PC-9 (cell line): Measurements from ENCODE around the gene SLC1A7. TPM values are rescaled to one million over a fixed set of nuclear protein-coding genes. Genes with fewer than 3 reads are reported as not detected.

ENCODE experiments used
- BruUV-seq: library from RNA; stranded (reverse); fragments of 400-500 nt; replicated peaks from 2 replicates; lab custom pipeline; 2021; lab: Mats Ljungman, UMichigan
- CTCF ChIA-PET: fragments of 300-600 bp; sonication (Branson Sonifier 250); formaldehyde crosslinking; loops from one replicate; lab custom pipeline; 2022; ENCODE audit warnings: antibody characterized with exemption; lab: Charles Lee
- POLR2A ChIA-PET: fragments of 300-600 bp; sonication (Branson Sonifier 250); formaldehyde crosslinking; loops from one replicate; lab custom pipeline; 2022; ENCODE audit warnings: antibody characterized with exemption; ENCODE audit not compliant: unreplicated experiment; lab: Charles Lee
- DNase-seq, 2 experiments: peaks; one replicate each; pipeline versions ENCODE4 v3.0.0 to v3.0.0-alpha.2; 2015 to 2022; ENCODE audit warnings: mixed read lengths in 1 of 2
- H2AFZ ChIP-seq: fragments of 200-600 bp; sonication (generic); 2 replicates; pipeline ENCODE4 v1.8.1; 2017; ENCODE audit warnings: antibody characterized with exemption
- H3F3A ChIP-seq: fragments of 200-600 bp; sonication (generic); 2 replicates; pipeline ENCODE4 v1.8.1; 2017; ENCODE audit warnings: antibody characterized with exemption, mild to moderate bottlenecking, low read depth; ENCODE audit not compliant: insufficient read depth
- H3K27ac ChIP-seq: fragments of 200-600 bp; sonication (generic); 2 replicates; pipeline ENCODE4 v1.6.1; 2016; ENCODE audit warnings: mixed run types
- H3K27me3 ChIP-seq: fragments of 200-600 bp; sonication (generic); 2 replicates; pipeline ENCODE4 v1.6.1; 2016; ENCODE audit warnings: low read depth, mixed run types; ENCODE audit not compliant: insufficient read depth
- H3K36me3 ChIP-seq: fragments of 200-600 bp; sonication (generic); 2 replicates; pipeline ENCODE4 v1.6.1; 2016; ENCODE audit warnings: low read depth, mixed run types
- H3K4me1 ChIP-seq: fragments of 200-600 bp; sonication (generic); replicated peaks from 2 replicates; pipeline ENCODE4 v1.6.1; 2016; ENCODE audit warnings: mixed run types; ENCODE audit not compliant: insufficient read depth
- H3K4me2 ChIP-seq: fragments of 200-600 bp; sonication (generic); 2 replicates; pipeline ENCODE4 v1.6.1; 2017; ENCODE audit warnings: mixed run types
- H3K4me3 ChIP-seq: fragments of 200-600 bp; sonication (generic); 2 replicates; pipeline ENCODE4 v1.6.1; 2016; ENCODE audit warnings: mixed run types
- H3K79me2 ChIP-seq: fragments of 200-600 bp; sonication (generic); 2 replicates; pipeline ENCODE4 v1.6.1; 2017; ENCODE audit warnings: low read depth, mixed run types
- H3K9me2 ChIP-seq: fragments of 200-600 bp; sonication (generic); 2 replicates; pipeline ENCODE4 v1.8.1; 2017; ENCODE audit warnings: mild to moderate bottlenecking; ENCODE audit not compliant: insufficient read depth
- H3K9me3 ChIP-seq: fragments of 200-600 bp; sonication (generic); 2 replicates; pipeline ENCODE4 v1.8.1; 2016; ENCODE audit warnings: low read depth; ENCODE audit not compliant: insufficient read depth
- H4K20me1 ChIP-seq: fragments of 200-600 bp; sonication (generic); 2 replicates; pipeline ENCODE4 v1.8.1; 2017; ENCODE audit not compliant: insufficient read depth
- EZH2 ChIP-seq: fragments of 200-600 bp; sonication (generic); IDR thresholded peaks from 2 replicates; pipeline ENCODE4 v1.8.0; 2017; ENCODE audit warnings: antibody characterized with exemption, low read depth
- intact Hi-C: fragments of 100-400 bp; cut with micrococcal nuclease; formaldehyde crosslinking; loops from one replicate; pipeline ENCODE4 v1.10.0; 2022; ENCODE audit not compliant: unreplicated experiment
- total RNA-seq: library from RNA; stranded (reverse); gene quantifications from 2 replicates; pipeline ENCODE4 v1.2.3, GENCODE V29; 2021
- TF ChIP-seq, protein P1 (sequence below): fragments of 200-600 bp; sonication (generic); conservative IDR thresholded peaks from 2 replicates; pipeline ENCODE4 v1.6.1; 2017; ENCODE audit warnings: mixed run types, antibody characterized with exemption, mild to moderate bottlenecking, moderate library complexity

The SLC1A7 gene
- total RNA-seq, 1 experiment from 2014 or later, result not detected

DNA sequence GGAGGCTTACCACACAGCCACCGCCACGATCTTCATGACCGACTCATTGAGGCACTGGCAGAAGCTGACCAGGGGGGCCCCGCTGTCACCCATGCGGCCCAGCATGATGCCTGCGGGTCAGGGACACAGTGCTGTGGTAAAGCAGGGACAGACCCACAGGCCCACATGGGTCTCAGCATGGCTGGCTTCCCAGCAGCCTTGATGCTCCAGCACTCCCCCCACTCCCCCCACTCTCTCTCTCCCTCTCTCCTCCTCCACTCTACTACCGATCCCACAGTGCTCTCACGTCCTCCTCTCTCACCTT, 49.0 kb downstream of the SLC1A7 start:
- intact Hi-C loops, result no loop called here
- ChIA-PET POLR2A (interaction anchor here (0.6 kb wide), 1 partner anchor 18 kb away, joined by 6 read pairs; no protein-coding TSS in a partner anchor), CTCF (no interaction called here)

DNA sequence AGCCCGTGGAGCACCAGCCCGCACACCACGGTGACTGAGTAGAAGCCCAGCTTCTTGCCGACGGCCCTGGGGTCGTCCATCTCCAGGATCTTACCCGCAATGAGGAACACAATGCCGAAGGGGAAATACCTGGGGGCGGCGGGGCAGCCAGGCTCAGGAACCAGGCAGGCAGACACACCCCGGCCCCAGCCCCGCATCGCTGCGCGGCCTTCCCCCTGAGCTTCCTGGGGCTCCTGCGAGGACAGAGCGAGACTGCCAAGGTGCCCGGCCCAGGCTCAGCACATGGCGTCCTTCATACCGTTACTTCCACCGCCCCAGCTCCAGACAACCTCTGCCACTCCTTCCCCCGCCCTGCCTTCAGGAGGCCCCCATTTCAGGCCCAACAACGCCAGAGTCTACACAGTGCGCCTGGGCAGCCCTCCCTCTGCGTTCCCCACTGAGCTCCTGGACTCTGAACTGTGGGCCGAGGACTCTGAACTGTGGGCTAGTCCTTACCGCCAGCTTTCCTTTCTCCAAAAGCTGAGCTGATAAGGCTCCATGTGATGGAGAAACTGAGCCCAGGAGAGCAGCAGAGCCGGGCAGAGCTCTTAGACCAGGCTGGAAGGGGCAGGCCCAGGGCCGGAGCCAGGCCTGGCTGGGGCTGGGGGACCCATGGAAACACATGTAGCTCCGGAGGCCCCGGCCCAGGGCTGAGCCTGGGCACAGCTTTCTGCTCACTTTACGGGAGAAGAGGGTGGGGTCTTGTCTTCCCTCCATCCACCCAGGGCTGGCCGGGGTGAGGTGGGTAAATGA, 49.6 kb downstream of the SLC1A7 start:
- Histone ChIP-seq H3K4me3 (no peak overlapping the region), H3K27ac (no peak overlapping the region), H3K9me2 (no peaks in the 10 kb centered on the region), H3K4me1 (peaks cover 9% of the 10 kb centered on the region; the same call in 1 of the 2 replicates), H3K4me2 (no peak overlapping the region), H3K79me2 (no peaks in the 10 kb centered on the region), H3K27me3 (no peaks in the 10 kb centered on the region), H4K20me1 (no peaks in the 10 kb centered on the region), H3K36me3 (no peaks in the 10 kb centered on the region), H2AFZ (no peak overlapping the region), H3F3A (peaks cover 17% of the 10 kb centered on the region; the same call in 1 of the 2 replicates), H3K9me3 (no peaks in the 10 kb centered on the region; the same call in 1 of the 2 replicates)
- TF ChIP-seq, protein P1, sequence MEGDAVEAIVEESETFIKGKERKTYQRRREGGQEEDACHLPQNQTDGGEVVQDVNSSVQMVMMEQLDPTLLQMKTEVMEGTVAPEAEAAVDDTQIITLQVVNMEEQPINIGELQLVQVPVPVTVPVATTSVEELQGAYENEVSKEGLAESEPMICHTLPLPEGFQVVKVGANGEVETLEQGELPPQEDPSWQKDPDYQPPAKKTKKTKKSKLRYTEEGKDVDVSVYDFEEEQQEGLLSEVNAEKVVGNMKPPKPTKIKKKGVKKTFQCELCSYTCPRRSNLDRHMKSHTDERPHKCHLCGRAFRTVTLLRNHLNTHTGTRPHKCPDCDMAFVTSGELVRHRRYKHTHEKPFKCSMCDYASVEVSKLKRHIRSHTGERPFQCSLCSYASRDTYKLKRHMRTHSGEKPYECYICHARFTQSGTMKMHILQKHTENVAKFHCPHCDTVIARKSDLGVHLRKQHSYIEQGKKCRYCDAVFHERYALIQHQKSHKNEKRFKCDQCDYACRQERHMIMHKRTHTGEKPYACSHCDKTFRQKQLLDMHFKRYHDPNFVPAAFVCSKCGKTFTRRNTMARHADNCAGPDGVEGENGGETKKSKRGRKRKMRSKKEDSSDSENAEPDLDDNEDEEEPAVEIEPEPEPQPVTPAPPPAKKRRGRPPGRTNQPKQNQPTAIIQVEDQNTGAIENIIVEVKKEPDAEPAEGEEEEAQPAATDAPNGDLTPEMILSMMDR, result no peak
- no peak for TF ChIP-seq EZH2
- ChIA-PET CTCF (no interaction called here), POLR2A (interaction anchor here (0.6 kb wide), 1 partner anchor 18 kb away, joined by 6 read pairs; no protein-coding TSS in a partner anchor)
- no peak for DNase-seq
- intact Hi-C loops, result no loop called here
- BruUV-seq, result no TSS peak

More for the DNA sequence above, 49.0 kb downstream of the SLC1A7 start:
- no peak overlapping the region for H3K4me3 ChIP-seq
- peaks cover 17% of the 10 kb centered on the region; the same call in 1 of the 2 replicates for H3F3A ChIP-seq
- no peak overlapping the region for H2AFZ ChIP-seq
- no peak overlapping the region for H3K4me2 ChIP-seq
- BruUV-seq, result no TSS peak
- H3K27me3 ChIP-seq, result no peaks in the 10 kb centered on the region
- DNase-seq, result no peak
- H3K36me3 ChIP-seq, result no peaks in the 10 kb centered on the region
- TF ChIP-seq EZH2, result no peak
- TF ChIP-seq, protein P1, result no peak
- no peaks in the 10 kb centered on the region for H3K79me2 ChIP-seq
- H3K27ac ChIP-seq, result no peak overlapping the region
- no peaks in the 10 kb centered on the region for H4K20me1 ChIP-seq
- peaks cover 9% of the 10 kb centered on the region; the same call in 1 of the 2 replicates for H3K4me1 ChIP-seq
- H3K9me3 ChIP-seq, result no peaks in the 10 kb centered on the region; the same call in none of the 2 replicates
- no peaks in the 10 kb centered on the region for H3K9me2 ChIP-seq

DNA sequence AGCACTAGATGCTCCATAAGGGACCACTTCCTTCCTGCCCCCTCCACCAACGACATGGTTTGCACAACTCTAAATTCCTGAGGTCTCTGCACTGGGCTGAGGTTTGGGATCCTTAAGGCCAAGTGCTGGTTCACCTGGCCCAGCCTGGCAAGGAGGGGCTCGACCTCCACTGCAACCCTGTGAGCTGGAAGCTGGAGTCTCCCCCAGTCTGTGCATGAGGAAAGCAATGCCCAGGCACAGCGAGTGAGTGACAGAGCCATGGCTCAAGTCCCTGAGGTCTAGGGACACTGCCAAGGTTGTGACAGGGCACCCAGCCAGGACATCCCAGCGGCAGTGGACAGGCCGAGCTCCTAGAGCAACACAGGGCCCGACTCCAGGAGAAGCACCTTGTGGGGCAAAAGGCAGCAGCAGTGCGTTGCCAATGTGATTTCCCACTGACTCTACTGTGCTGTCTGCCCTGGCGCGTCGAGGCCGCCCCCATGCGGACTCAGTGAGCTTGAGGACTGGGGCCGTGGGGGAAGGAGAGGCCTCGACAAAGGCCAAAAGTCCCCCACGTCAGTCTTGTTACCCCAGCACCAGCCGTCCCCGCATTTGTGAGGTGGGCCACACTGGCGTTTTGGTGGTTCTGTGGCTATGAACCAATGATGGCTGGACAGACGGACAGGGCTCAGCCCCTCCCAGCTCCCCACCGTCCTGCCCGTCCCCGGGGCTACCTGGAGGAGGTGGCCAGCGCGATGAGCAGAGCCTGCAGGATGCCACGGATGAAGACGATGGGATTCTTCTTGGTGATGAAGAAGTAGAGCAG, 50.4 kb downstream of the SLC1A7 start:
- no TSS peak for BruUV-seq
- intact Hi-C loops, result no loop called here
- Histone ChIP-seq H2AFZ (no peak overlapping the region), H3K36me3 (no peaks in the 10 kb centered on the region), H3K27ac (no peak overlapping the region), H3K4me3 (no peak overlapping the region), H3F3A (peaks cover 17% of the 10 kb centered on the region; the same call in 1 of the 2 replicates), H3K4me2 (no peak overlapping the region), H3K79me2 (no peaks in the 10 kb centered on the region), H3K9me2 (no peaks in the 10 kb centered on the region), H3K4me1 (peaks cover 9% of the 10 kb centered on the region; the same call in 1 of the 2 replicates), H4K20me1 (no peaks in the 10 kb centered on the region), H3K27me3 (no peaks in the 10 kb centered on the region), H3K9me3 (no peaks in the 10 kb centered on the region; the same call in 1 of the 2 replicates)
- DNase-seq, result peak in 1 of 2 experiments; percentile 36
- ChIA-PET POLR2A (interaction anchor here (0.7 kb wide), 1 partner anchor 45 kb away, joined by 4 read pairs; no protein-coding TSS in a partner anchor), CTCF (interaction anchor here (0.6 kb wide), 2 partner anchors 15 to 29 kb away, joined by 4 to 5 read pairs; no protein-coding TSS in a partner anchor)
- TF ChIP-seq, protein P1, result no peak
- TF ChIP-seq EZH2, result no peak
